Measurements from ENCODE around the gene FRRS1L. TPM values are rescaled to one million over a fixed set of nuclear protein-coding genes. Genes with fewer than 3 reads are reported as not detected.
"Not testable (repeated sequence)": the region's sequence is repeated elsewhere in the genome, so short reads cannot be mapped to it uniquely, and the experiment has no call there.

FRRS1L gene
- total RNA-seq, 4 donors from 2014 or later, result 0.05 to 0.42 TPM; not detected in 2

- DNase-seq (ENCODE audit: low spot score in 2 of 2), result no peak
- TF ChIP-seq POLR2A (IDR thresholded peaks at IDR 0.05) (no peak), CTCF (IDR thresholded peaks at IDR 0.05) (no peak)
- intact Hi-C loops (cut with DNase I; ENCODE audit: low total_unique reads), result no loop called here
- no peak overlapping the region for H3K4me3 ChIP-seq (ENCODE audit: low read depth, poor library complexity, severe bottlenecking)
- 96 to 100% methylated on average over 2 of the region's 2 CpGs for WGBS, 2 donors
Observed at GRCh38 chr9:109138421-109138820, 28.6 kb downstream of the FRRS1L start.

GRCh38 chr9:109134167-109134578 is 32.9 kb downstream of the FRRS1L start:
- TF ChIP-seq CTCF (IDR thresholded peaks at IDR 0.05), result no peak
- no peak for TF ChIP-seq POLR2A (IDR thresholded peaks at IDR 0.05)
- intact Hi-C loops (cut with DNase I; ENCODE audit: low total_unique reads), result no loop called here
- 88 to 96% methylated on average over 1 of the region's 1 CpG for WGBS, 2 donors
- H3K4me3 ChIP-seq (ENCODE audit: low read depth, poor library complexity, severe bottlenecking), result no peak overlapping the region
- DNase-seq (ENCODE audit: low spot score in 2 of 2), result no peak

- intact Hi-C loops (cut with DNase I; ENCODE audit: low total_unique reads), result no loop called here
- 92 to 93% methylated on average over 2 of the region's 2 CpGs for WGBS, 2 donors
- H3K4me3 ChIP-seq (ENCODE audit: low read depth, poor library complexity, severe bottlenecking), result no peak overlapping the region
- TF ChIP-seq POLR2A (IDR thresholded peaks at IDR 0.05) (no peak), CTCF (IDR thresholded peaks at IDR 0.05) (no peak)
- no peak for DNase-seq (ENCODE audit: low spot score in 2 of 2)
Observed at GRCh38 chr9:109133533-109133932, 33.5 kb downstream of the FRRS1L start.

GRCh38 chr9:109132567-109133021 is 34.5 kb downstream of the FRRS1L start:
- no peak for DNase-seq (ENCODE audit: low spot score in 2 of 2)
- WGBS, 2 donors, result 70 to 71% methylated on average over 2 of the region's 2 CpGs
- intact Hi-C loops (cut with DNase I; ENCODE audit: low total_unique reads), result no loop called here
- H3K4me3 ChIP-seq (ENCODE audit: low read depth, poor library complexity, severe bottlenecking), result no peak overlapping the region
- no peak for TF ChIP-seq CTCF (IDR thresholded peaks at IDR 0.05)
- no peak for TF ChIP-seq POLR2A (IDR thresholded peaks at IDR 0.05)

- 83 to 87% methylated on average over 6 of the region's 6 CpGs for WGBS, 2 donors
- DNase-seq (ENCODE audit: low spot score in 2 of 2), result no peak
- no peak for TF ChIP-seq CTCF (IDR thresholded peaks at IDR 0.05)
- no peak for TF ChIP-seq POLR2A (IDR thresholded peaks at IDR 0.05)
- H3K4me3 ChIP-seq (ENCODE audit: low read depth, poor library complexity, severe bottlenecking), result no peak overlapping the region
- intact Hi-C loops (cut with DNase I; ENCODE audit: low total_unique reads), result no loop called here
Observed at GRCh38 chr9:109129470-109130197, 37.4 kb downstream of the FRRS1L start.

GRCh38 chr9:109126671-109127070 is 40.4 kb downstream of the FRRS1L start:
- DNase-seq (ENCODE audit: low spot score in 2 of 2); intact Hi-C loops (cut with DNase I; ENCODE audit: low total_unique reads); H3K4me3 ChIP-seq (ENCODE audit: low read depth, poor library complexity, severe bottlenecking): not testable (repeated sequence)
- WGBS, 2 donors, result 86 to 88% methylated on average over 4 of the region's 4 CpGs

Data from lower leg skin (tissue), 4 donors.